Inflammatory macrophage treated with lipopolysaccharide for 4 hours (primary cell): ENCODE measurements around the gene TLR8.
A peak's percentile ranks its signal among the peaks of the same experiment; 100 is the strongest.

ENCODE experiments used
- DNase-seq: peaks from one replicate; pipeline ENCODE4 v3.0.0-alpha.2; 2020

Gene TLR8

DNA sequence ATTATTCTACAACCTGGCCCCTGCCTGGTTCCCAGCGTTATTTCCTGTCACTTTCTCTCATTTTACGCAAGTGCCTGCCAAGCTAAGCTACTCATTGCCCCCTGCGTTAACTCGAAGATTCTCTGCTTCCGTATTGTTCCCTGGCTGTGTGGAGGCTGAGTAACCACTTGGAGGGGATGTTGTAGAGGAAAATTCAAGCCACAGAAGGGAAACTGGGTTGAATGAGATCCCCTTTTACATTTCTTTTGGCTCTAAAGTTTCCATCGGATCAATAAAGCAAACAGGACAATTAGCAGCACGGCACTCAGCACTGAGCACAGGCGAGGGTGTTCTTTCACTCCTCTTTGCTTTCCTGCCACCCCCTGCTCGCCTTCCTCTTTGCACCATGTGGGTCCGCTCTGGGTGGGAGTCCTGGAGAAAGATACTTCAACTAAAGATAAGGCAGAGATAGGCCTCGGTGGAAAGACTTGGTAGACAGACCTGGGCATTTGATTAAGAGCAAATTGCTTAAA lies 64.3 kb downstream of the TLR8 start:
- peak; percentile 81 for DNase-seq

DNA sequence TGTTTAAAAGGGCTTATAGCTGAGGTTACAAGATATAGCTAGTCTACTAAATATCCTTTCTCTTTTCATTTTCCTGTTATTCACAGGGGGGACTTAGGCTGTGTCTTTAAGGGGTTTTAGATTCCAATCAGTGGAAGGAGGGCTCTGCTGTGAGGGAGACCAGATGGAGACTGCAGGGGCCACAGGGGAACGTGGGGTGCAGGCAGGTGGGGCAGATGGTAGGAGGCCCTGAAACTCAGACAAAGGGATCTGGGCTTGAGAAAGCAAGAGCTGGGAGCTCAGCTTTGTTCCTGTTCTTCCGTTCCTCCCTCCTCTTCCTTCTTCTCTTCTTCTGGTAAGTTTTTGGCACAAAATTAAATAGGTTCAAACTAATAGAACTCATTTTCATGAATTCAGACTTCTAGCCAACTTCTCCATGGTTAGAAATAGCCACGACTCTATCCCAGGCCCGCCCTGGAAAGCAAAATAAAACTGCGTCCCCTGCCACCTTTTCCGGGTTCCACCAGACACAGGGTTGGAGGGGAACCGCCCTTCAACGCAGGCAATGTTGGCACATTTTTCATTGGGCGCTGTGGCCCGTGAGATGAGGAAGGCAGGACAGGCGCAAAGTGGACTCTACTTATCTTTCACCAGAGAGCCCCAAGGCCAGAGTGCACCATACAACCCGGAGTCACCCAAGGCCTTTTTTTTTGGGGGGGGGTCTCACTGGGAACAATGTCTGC lies 65.0 kb downstream of the TLR8 start:
- DNase-seq, result peak; percentile 48

DNA sequence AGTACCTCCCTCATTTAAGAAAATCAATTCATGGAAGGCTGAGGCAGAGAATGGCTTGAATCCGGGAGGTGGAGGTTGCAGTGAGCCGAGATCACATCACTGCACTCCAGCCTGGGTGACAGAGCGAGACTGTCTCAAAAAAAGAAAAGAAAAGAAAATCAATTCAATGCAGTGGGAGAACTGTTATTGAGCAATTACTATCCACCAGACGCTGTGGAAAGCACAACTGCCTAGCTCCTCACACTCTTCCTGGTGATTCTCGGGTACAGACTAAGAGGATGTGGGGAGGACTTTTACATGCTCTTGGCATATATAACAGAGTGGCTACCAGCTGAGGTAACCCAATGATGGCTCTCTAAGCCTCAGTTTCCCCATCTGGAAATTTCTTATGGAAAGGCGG lies 65.8 kb downstream of the TLR8 start:
- peak; percentile 62 for DNase-seq
